Omental fat pad (tissue), 4 donors: ENCODE measurements around the gene TEX51. TPM values are rescaled to one million over a fixed set of nuclear protein-coding genes. Genes with fewer than 3 reads are reported as not detected.

Experiments
- ATAC-seq: fragments of 150-250 bp; one replicate; pipeline ENCODE4 v1.9.1; 2016; ENCODE audit warnings: mild to moderate bottlenecking, moderate library complexity; ENCODE audit not compliant: low FRiP score
- DNase-seq: peaks from one replicate; pipeline ENCODE4 v3.0.0-alpha.2; 2019; ENCODE audit warnings: low spot score
- CTCF ChIP-seq, 3 donors: fragments of 450-650 bp; IDR thresholded peaks; one replicate each; pipeline ENCODE4 v1.5.1; 2016 to 2017; ENCODE audit warnings: antibody characterized with exemption in 3 of 3, mild to moderate bottlenecking in 3 of 3, moderate library complexity in 2 of 3
- total RNA-seq, 4 donors: library from RNA; depleted of rRNA; stranded (reverse); fragments of >200 nt; gene quantifications; one replicate each; pipeline ENCODE4 v1.1.0, GENCODE V29; 2016

TEX51 gene
- total RNA-seq, 4 donors from 2014 or later: not detected

- no peak for DNase-seq
- TF ChIP-seq CTCF (IDR thresholded peaks at IDR 0.05): no peak
- no peak for ATAC-seq
These were observed 39.1 kb upstream of the TEX51 start for GRCh38 chr2:126859631-126860030.

- TF ChIP-seq CTCF (IDR thresholded peaks at IDR 0.05): no peak
- ATAC-seq (no peak), DNase-seq (no peak)
These were observed 38.3 kb upstream of the TEX51 start for GRCh38 chr2:126860385-126860784.

GRCh38 chr2:126862730-126863129 lies 36.0 kb upstream of the TEX51 start:
- TF ChIP-seq CTCF (IDR thresholded peaks at IDR 0.05): no peak
- ATAC-seq: no peak
- no peak for DNase-seq

- no peak for TF ChIP-seq CTCF (IDR thresholded peaks at IDR 0.05)
- ATAC-seq (no peak), DNase-seq (no peak)
These were observed 35.2 kb upstream of the TEX51 start for GRCh38 chr2:126863336-126864015.

GRCh38 chr2:126864861-126865260 lies 33.8 kb upstream of the TEX51 start:
- no peak for TF ChIP-seq CTCF (IDR thresholded peaks at IDR 0.05)
- no peak for DNase-seq
- ATAC-seq: no peak

- TF ChIP-seq CTCF (IDR thresholded peaks at IDR 0.05): no peak
- no peak for DNase-seq
- no peak for ATAC-seq
These were observed 32.2 kb upstream of the TEX51 start for GRCh38 chr2:126866451-126866850.

GRCh38 chr2:126874961-126875360 lies 23.7 kb upstream of the TEX51 start:
- DNase-seq: no peak

More at GRCh38 chr2:126874961-126875360, 23.7 kb upstream of the TEX51 start:
- TF ChIP-seq CTCF (IDR thresholded peaks at IDR 0.05): no peak
- ATAC-seq: no peak
